ENCODE results near the gene SDK2.

Gene SDK2

GRCh38 chr17:73647772-73648542 lies 3.7 kb upstream of the SDK2 start:
- H3K27me3 Mint-ChIP-seq, result peaks cover 39 to 67% of the 10 kb centered on the region in 2 donors
- no peaks in the 10 kb centered on the region for H3K36me3 Mint-ChIP-seq (ENCODE audit: insufficient read depth)
- ATAC-seq (replicated peaks) (no peak), DNase-seq (no peak)
- H3K27ac Mint-ChIP-seq, result no peak overlapping the region
- no peaks in the 10 kb centered on the region for H3K9me3 Mint-ChIP-seq
- H3K4me3 Mint-ChIP-seq, result no peak overlapping the region
- peaks cover 5% of the 10 kb centered on the region in 2 donors for H3K4me1 Mint-ChIP-seq (ENCODE audit: low read depth in 2 of 2)

- Mint-ChIP-seq H3K36me3 (ENCODE audit: insufficient read depth) (no peaks in the 10 kb centered on the region), H3K4me1 (ENCODE audit: low read depth in 2 of 2) (peaks cover 7 to 8% of the 10 kb centered on the region in 2 donors), H3K9me3 (no peaks in the 10 kb centered on the region), H3K4me3 (no peak overlapping the region), H3K27ac (no peak overlapping the region), H3K27me3 (peaks cover 43 to 74% of the 10 kb centered on the region in 2 donors)
- no peak for DNase-seq
- no peak for ATAC-seq (replicated peaks)
These were observed 3.1 kb upstream of the SDK2 start for GRCh38 chr17:73647301-73647695.

GRCh38 chr17:73646409-73647300 lies 2.4 kb upstream of the SDK2 start:
- Mint-ChIP-seq H3K27me3 (peaks cover 47 to 80% of the 10 kb centered on the region in 2 donors), H3K9me3 (no peaks in the 10 kb centered on the region), H3K27ac (no peak overlapping the region), H3K36me3 (ENCODE audit: insufficient read depth) (no peaks in the 10 kb centered on the region), H3K4me3 (peak overlapping the region in 1 of 2 donors; percentile 24), H3K4me1 (ENCODE audit: low read depth in 2 of 2) (peaks cover 7 to 8% of the 10 kb centered on the region in 2 donors)
- DNase-seq (no peak), ATAC-seq (replicated peaks) (no peak)

- Mint-ChIP-seq H3K27me3 (peaks cover 61 to 85% of the 10 kb centered on the region in 2 donors), H3K4me1 (ENCODE audit: low read depth in 2 of 2) (peaks cover 7 to 8% of the 10 kb centered on the region in 2 donors), H3K27ac (no peak overlapping the region), H3K9me3 (no peaks in the 10 kb centered on the region), H3K36me3 (ENCODE audit: insufficient read depth) (no peaks in the 10 kb centered on the region), H3K4me3 (peak overlapping the region; percentile 8 to 46)
- ATAC-seq (replicated peaks), result peak; percentile 35
- no peak for DNase-seq
These were observed 1.0 kb upstream of the SDK2 start for GRCh38 chr17:73645050-73645871.

GRCh38 chr17:73643852-73644144 lies 447 bp downstream of the SDK2 start:
- Mint-ChIP-seq H3K4me3 (peak overlapping the region; percentile 65 to 69), H3K9me3 (no peaks in the 10 kb centered on the region), H3K4me1 (ENCODE audit: low read depth in 2 of 2) (peaks cover 7 to 8% of the 10 kb centered on the region in 2 donors), H3K36me3 (ENCODE audit: insufficient read depth) (no peaks in the 10 kb centered on the region), H3K27ac (no peak overlapping the region), H3K27me3 (peaks cover 54 to 74% of the 10 kb centered on the region in 2 donors)
- ATAC-seq (replicated peaks) (no peak), DNase-seq (no peak)

- Mint-ChIP-seq H3K4me3 (peak overlapping the region; percentile 69), H3K4me1 (ENCODE audit: low read depth in 2 of 2) (peaks cover 7 to 8% of the 10 kb centered on the region in 2 donors), H3K27me3 (peaks cover 58 to 77% of the 10 kb centered on the region in 2 donors), H3K9me3 (no peaks in the 10 kb centered on the region), H3K27ac (no peak overlapping the region), H3K36me3 (ENCODE audit: insufficient read depth) (no peaks in the 10 kb centered on the region)
- peak; percentile 40 for ATAC-seq (replicated peaks)
- DNase-seq, result no peak
These were observed 1.0 kb downstream of the SDK2 start for GRCh38 chr17:73643001-73643851.

GRCh38 chr17:73642659-73643000 lies 1.6 kb downstream of the SDK2 start:
- Mint-ChIP-seq H3K36me3 (ENCODE audit: insufficient read depth) (no peaks in the 10 kb centered on the region), H3K4me1 (ENCODE audit: low read depth in 2 of 2) (peaks cover 7 to 8% of the 10 kb centered on the region in 2 donors), H3K9me3 (no peaks in the 10 kb centered on the region), H3K27me3 (peaks cover 58 to 77% of the 10 kb centered on the region in 2 donors), H3K27ac (no peak overlapping the region), H3K4me3 (peak overlapping the region; percentile 69)
- DNase-seq (no peak), ATAC-seq (replicated peaks) (no peak)

- Mint-ChIP-seq H3K4me3 (no peak overlapping the region), H3K9me3 (no peaks in the 10 kb centered on the region), H3K36me3 (ENCODE audit: insufficient read depth) (no peaks in the 10 kb centered on the region), H3K4me1 (ENCODE audit: low read depth in 2 of 2) (peaks cover 7 to 8% of the 10 kb centered on the region in 2 donors), H3K27ac (no peak overlapping the region), H3K27me3 (peaks cover 54 to 75% of the 10 kb centered on the region in 2 donors)
- DNase-seq, result no peak
- ATAC-seq (replicated peaks), result no peak
These were observed 2.2 kb downstream of the SDK2 start for GRCh38 chr17:73641826-73642600.

- Mint-ChIP-seq H3K4me1 (ENCODE audit: low read depth in 2 of 2) (peaks cover 7 to 8% of the 10 kb centered on the region in 2 donors), H3K27ac (no peak overlapping the region), H3K36me3 (ENCODE audit: insufficient read depth) (no peaks in the 10 kb centered on the region), H3K4me3 (no peak overlapping the region), H3K27me3 (peaks cover 42 to 61% of the 10 kb centered on the region in 2 donors), H3K9me3 (no peaks in the 10 kb centered on the region)
- ATAC-seq (replicated peaks), result no peak
- no peak for DNase-seq
These were observed 3.6 kb downstream of the SDK2 start for GRCh38 chr17:73640691-73641090.

GRCh38 chr17:73639932-73640331 lies 4.3 kb downstream of the SDK2 start:
- H3K9me3 Mint-ChIP-seq, result no peaks in the 10 kb centered on the region
- peaks cover 42 to 57% of the 10 kb centered on the region in 2 donors for H3K27me3 Mint-ChIP-seq
- DNase-seq, result no peak
- ATAC-seq (replicated peaks), result no peak
- H3K36me3 Mint-ChIP-seq (ENCODE audit: insufficient read depth), result no peaks in the 10 kb centered on the region
- H3K4me1 Mint-ChIP-seq (ENCODE audit: low read depth in 2 of 2), result peaks cover 7 to 8% of the 10 kb centered on the region in 2 donors
- H3K4me3 Mint-ChIP-seq, result no peak overlapping the region
- H3K27ac Mint-ChIP-seq, result no peak overlapping the region

- H3K4me3 Mint-ChIP-seq, result no peak overlapping the region
These were observed 4.9 kb downstream of the SDK2 start for GRCh38 chr17:73639322-73639721.

GRCh38 chr17:73638556-73638955 lies 5.7 kb downstream of the SDK2 start:
- DNase-seq (no peak), ATAC-seq (replicated peaks) (no peak)
- no peak overlapping the region for H3K27ac Mint-ChIP-seq
- no peaks in the 10 kb centered on the region for H3K9me3 Mint-ChIP-seq
- no peak overlapping the region for H3K4me3 Mint-ChIP-seq
- H3K4me1 Mint-ChIP-seq (ENCODE audit: low read depth in 2 of 2), result peaks cover 4 to 5% of the 10 kb centered on the region in 2 donors
- no peaks in the 10 kb centered on the region for H3K36me3 Mint-ChIP-seq (ENCODE audit: insufficient read depth)
- H3K27me3 Mint-ChIP-seq, result peaks cover 39 to 55% of the 10 kb centered on the region in 2 donors

More at GRCh38 chr17:73639322-73639721, 4.9 kb downstream of the SDK2 start:
- no peak overlapping the region for H3K27ac Mint-ChIP-seq
- no peaks in the 10 kb centered on the region for H3K36me3 Mint-ChIP-seq (ENCODE audit: insufficient read depth)
- H3K4me1 Mint-ChIP-seq (ENCODE audit: low read depth in 2 of 2), result peaks cover 7 to 8% of the 10 kb centered on the region in 2 donors
- ATAC-seq (replicated peaks), result no peak
- no peaks in the 10 kb centered on the region for H3K9me3 Mint-ChIP-seq
- H3K27me3 Mint-ChIP-seq, result peaks cover 42 to 57% of the 10 kb centered on the region in 2 donors
- no peak for DNase-seq
